Measurements from ENCODE around the gene TMPRSS4. TPM values are rescaled to one million over a fixed set of nuclear protein-coding genes. Genes with fewer than 3 reads are reported as not detected.

Gene TMPRSS4
- total RNA-seq, 1 experiment from 2014 or later = not detected

DNA sequence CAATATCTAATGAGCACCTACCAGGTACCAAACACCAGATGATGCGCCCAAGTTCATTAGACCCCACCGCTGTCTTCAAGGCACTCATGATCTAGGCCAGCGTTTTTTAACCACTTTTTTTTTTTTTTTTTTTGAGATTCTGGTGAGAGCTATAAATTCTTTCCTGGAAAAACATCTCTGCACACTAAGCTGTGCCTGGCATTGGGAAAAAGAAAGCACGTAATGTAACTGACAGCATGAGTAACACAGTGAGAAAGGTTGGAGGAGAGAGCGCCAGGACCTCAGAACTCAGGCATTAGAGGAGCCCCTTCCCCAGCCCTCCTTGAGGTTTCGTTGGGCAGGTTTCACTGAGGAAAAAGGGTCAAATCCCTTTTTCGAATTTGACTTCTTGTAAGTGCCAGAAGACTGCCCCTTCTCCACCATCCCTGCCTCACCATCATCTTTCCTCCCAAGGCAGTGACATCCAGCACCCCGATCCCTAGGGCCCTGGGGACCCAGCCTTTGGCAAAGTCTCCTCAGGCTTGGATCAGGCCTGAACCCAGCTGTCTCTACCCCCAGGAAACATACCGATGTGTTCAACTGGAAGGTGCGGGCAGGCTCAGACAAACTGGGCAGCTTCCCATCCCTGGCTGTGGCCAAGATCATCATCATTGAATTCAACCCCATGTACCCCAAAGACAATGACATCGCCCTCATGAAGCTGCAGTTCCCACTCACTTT, 36.0 kb downstream of the TMPRSS4 start:
- no peak overlapping the region for H3K4me3 Mint-ChIP-seq (ENCODE audit: unreplicated experiment)
- POLR2A ChIA-PET = no interaction called here
- peaks cover 28% of the 10 kb centered on the region for H3K27me3 Mint-ChIP-seq (ENCODE audit: insufficient read depth, unreplicated experiment)
- intact Hi-C loops (cut with micrococcal nuclease) = no loop called here
- CTCF ChIA-PET = interaction anchor here (0.7 kb wide), 1 partner anchor 58 kb away, joined by 3 read pairs; no protein-coding TSS in a partner anchor
- no peaks in the 10 kb centered on the region for H3K36me3 Mint-ChIP-seq (ENCODE audit: insufficient read depth, unreplicated experiment)
- no peaks in the 10 kb centered on the region for H3K9me3 Mint-ChIP-seq (ENCODE audit: unreplicated experiment)
- H3K4me1 Mint-ChIP-seq (ENCODE audit: insufficient read depth, unreplicated experiment) = peaks cover 6% of the 10 kb centered on the region
- H3K27ac Mint-ChIP-seq (ENCODE audit: low read depth, unreplicated experiment) = no peak overlapping the region
- no TSS peak for BruUV-seq (replicated peaks)
- no peak for DNase-seq (ENCODE audit: unreplicated experiment)
- TF ChIP-seq, protein P1, sequence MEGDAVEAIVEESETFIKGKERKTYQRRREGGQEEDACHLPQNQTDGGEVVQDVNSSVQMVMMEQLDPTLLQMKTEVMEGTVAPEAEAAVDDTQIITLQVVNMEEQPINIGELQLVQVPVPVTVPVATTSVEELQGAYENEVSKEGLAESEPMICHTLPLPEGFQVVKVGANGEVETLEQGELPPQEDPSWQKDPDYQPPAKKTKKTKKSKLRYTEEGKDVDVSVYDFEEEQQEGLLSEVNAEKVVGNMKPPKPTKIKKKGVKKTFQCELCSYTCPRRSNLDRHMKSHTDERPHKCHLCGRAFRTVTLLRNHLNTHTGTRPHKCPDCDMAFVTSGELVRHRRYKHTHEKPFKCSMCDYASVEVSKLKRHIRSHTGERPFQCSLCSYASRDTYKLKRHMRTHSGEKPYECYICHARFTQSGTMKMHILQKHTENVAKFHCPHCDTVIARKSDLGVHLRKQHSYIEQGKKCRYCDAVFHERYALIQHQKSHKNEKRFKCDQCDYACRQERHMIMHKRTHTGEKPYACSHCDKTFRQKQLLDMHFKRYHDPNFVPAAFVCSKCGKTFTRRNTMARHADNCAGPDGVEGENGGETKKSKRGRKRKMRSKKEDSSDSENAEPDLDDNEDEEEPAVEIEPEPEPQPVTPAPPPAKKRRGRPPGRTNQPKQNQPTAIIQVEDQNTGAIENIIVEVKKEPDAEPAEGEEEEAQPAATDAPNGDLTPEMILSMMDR (IDR thresholded peaks at IDR 0.05; ENCODE audit: unreplicated experiment) = no peak

DNA sequence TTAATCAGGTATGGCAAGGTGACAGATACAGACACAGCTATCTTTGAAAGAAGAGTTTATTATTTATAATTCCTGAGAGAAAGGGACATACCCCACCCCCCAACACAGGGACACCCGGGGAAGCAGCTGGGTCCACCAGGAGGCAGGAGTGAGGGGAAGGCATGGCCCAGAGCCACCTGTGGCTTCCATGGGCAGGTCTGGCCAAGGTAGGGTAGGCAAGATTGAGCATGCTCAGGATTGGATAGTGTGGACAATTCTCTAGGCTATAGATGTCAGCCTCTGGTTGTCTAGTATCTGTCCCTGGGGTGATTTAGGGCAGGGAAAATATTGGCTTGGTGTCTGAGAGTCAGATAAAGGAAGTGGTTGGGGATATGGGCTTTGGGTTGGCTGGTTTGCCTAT, 37.4 kb downstream of the TMPRSS4 start:
- DNase-seq (ENCODE audit: unreplicated experiment) = no peak
- TF ChIP-seq, protein P1 (IDR thresholded peaks at IDR 0.05; ENCODE audit: unreplicated experiment) = no peak
- no TSS peak for BruUV-seq (replicated peaks)
- Mint-ChIP-seq H3K36me3 (ENCODE audit: insufficient read depth, unreplicated experiment) (no peaks in the 10 kb centered on the region), H3K9me3 (ENCODE audit: unreplicated experiment) (no peaks in the 10 kb centered on the region), H3K4me3 (ENCODE audit: unreplicated experiment) (no peak overlapping the region), H3K4me1 (ENCODE audit: insufficient read depth, unreplicated experiment) (peaks cover 6% of the 10 kb centered on the region), H3K27ac (ENCODE audit: low read depth, unreplicated experiment) (no peak overlapping the region), H3K27me3 (ENCODE audit: insufficient read depth, unreplicated experiment) (peaks cover 40% of the 10 kb centered on the region)
- ChIA-PET POLR2A (no interaction called here), CTCF (interaction anchor here (0.7 to 1.6 kb wide), 2 partner anchors 58 to 307 kb away, joined by 3 read pairs; no protein-coding TSS in a partner anchor)
- intact Hi-C loops (cut with micrococcal nuclease) = no loop called here

DNA sequence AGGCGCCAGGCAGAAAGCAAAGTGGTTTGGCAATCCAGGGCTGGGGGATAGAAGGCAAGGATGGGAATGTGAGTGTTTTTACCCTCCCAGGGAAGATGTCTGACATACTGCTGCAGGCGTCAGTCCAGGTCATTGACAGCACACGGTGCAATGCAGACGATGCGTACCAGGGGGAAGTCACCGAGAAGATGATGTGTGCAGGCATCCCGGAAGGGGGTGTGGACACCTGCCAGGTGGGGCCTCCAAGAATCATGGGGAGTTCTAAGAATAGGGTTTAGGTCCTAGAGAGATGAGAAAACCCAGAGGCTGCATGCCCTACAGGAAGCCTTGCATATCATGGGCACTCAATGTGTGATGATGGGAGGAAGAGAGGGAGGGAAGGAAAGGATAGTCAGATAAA, 38.2 kb downstream of the TMPRSS4 start:
- Mint-ChIP-seq H3K36me3 (ENCODE audit: insufficient read depth, unreplicated experiment) (no peaks in the 10 kb centered on the region), H3K9me3 (ENCODE audit: unreplicated experiment) (no peaks in the 10 kb centered on the region), H3K4me1 (ENCODE audit: insufficient read depth, unreplicated experiment) (peaks cover 6% of the 10 kb centered on the region), H3K27me3 (ENCODE audit: insufficient read depth, unreplicated experiment) (peaks cover 40% of the 10 kb centered on the region), H3K4me3 (ENCODE audit: unreplicated experiment) (no peak overlapping the region), H3K27ac (ENCODE audit: low read depth, unreplicated experiment) (no peak overlapping the region)
- ChIA-PET CTCF (interaction anchor here (1.6 kb wide), 1 partner anchor 57 kb away, joined by 3 read pairs; no protein-coding TSS in a partner anchor), POLR2A (no interaction called here)
- BruUV-seq (replicated peaks) = no TSS peak
- intact Hi-C loops (cut with micrococcal nuclease) = no loop called here
- no peak for DNase-seq (ENCODE audit: unreplicated experiment)
- TF ChIP-seq, protein P1 (IDR thresholded peaks at IDR 0.05; ENCODE audit: unreplicated experiment) = no peak

DNA sequence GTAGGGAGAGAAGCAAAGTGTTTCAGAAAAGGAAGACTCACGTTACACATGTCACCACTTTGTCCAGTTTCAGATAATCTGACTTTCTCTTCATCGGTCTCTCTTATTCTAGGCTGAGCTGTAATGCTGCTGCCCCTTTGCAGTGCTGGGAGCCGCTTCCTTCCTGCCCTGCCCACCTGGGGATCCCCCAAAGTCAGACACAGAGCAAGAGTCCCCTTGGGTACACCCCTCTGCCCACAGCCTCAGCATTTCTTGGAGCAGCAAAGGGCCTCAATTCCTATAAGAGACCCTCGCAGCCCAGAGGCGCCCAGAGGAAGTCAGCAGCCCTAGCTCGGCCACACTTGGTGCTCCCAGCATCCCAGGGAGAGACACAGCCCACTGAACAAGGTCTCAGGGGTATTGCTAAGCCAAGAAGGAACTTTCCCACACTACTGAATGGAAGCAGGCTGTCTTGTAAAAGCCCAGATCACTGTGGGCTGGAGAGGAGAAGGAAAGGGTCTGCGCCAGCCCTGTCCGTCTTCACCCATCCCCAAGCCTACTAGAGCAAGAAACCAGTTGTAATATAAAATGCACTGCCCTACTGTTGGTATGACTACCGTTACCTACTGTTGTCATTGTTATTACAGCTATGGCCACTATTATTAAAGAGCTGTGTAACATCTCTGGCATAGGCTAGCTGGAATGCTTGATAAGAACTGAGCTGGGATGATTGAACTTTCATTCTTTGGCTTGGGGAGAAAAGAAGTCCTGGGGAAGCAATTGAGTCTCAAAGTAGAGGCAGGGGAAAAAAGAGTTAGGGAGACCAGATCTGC, 41.1 kb downstream of the TMPRSS4 start:
- no TSS peak for BruUV-seq (replicated peaks)
- H3K27ac Mint-ChIP-seq (ENCODE audit: low read depth, unreplicated experiment) = no peak overlapping the region

More for the DNA sequence above, 41.1 kb downstream of the TMPRSS4 start:
- Mint-ChIP-seq H3K36me3 (ENCODE audit: insufficient read depth, unreplicated experiment) (no peaks in the 10 kb centered on the region), H3K4me3 (ENCODE audit: unreplicated experiment) (no peak overlapping the region), H3K27me3 (ENCODE audit: insufficient read depth, unreplicated experiment) (peaks cover 40% of the 10 kb centered on the region), H3K4me1 (ENCODE audit: insufficient read depth, unreplicated experiment) (no peaks in the 10 kb centered on the region), H3K9me3 (ENCODE audit: unreplicated experiment) (no peaks in the 10 kb centered on the region)
- POLR2A ChIA-PET = no interaction called here
- intact Hi-C loops (cut with micrococcal nuclease) = no loop called here
- TF ChIP-seq, protein P1 (IDR thresholded peaks at IDR 0.05; ENCODE audit: unreplicated experiment) = no peak
- DNase-seq (ENCODE audit: unreplicated experiment) = no peak
- CTCF ChIA-PET = interaction anchor here (0.9 kb wide), 1 partner anchor 172 kb away, joined by 3 read pairs; no protein-coding TSS in a partner anchor

Data from MCF 10A (cell line).